H1 (cell line): Measurements from ENCODE around the gene LHFPL2. TPM values are rescaled to one million over a fixed set of nuclear protein-coding genes. Genes with fewer than 3 reads are reported as not detected.

Experiments used
- CHD1 ChIP-seq: IDR thresholded peaks from 2 replicates; pipeline ENCODE4 v1.6.1; 2012; ENCODE audit warnings: low read depth, low read length, improper control_type of control experiment
- EP300 ChIP-seq, 2 experiments: IDR thresholded peaks; 1 replicate in 1 of 2; 2 replicates in 1 of 2; pipeline ENCODE4 v1.6.1; 2011 to 2012; ENCODE audit warnings: low read depth in 2 of 2, low read length in 2 of 2, mild to moderate bottlenecking in 2 of 2, borderline replicate concordance in 1 of 2, inconsistent platforms in 1 of 2, moderate library complexity in 1 of 2
- polyA plus RNA-seq, 7 experiments: library from polyadenylated mRNA; depleted of rRNA in 3 of 7; stranded (reverse) in 5 of 7; unstranded in 2 of 7; fragments of >200 nt in 5 of 7; fragments of 200-250 nt in 2 of 7; gene quantifications; 1 replicate in 5 of 7; 2 replicates in 1 of 7; 4 replicates in 1 of 7; pipeline versions ENCODE4 v1.2.1 to v1.2.3, GENCODE V29; 2011 to 2013; ENCODE audit warnings: missing spikeins in 2 of 7, mixed read lengths in 2 of 7
- total RNA-seq: library from RNA; stranded (reverse); fragmentation: NEBNext Ultra II Directional; extraction: Animal tissue kit (Norgen Biotek cat#: 25700); gene quantifications from 2 replicates; pipeline ENCODE4 v1.2.1, GENCODE V29; 2021

LHFPL2 gene
- total and polyA plus RNA-seq, 2 of the 8 experiments (the other 6 are each of a cell fraction or from before 2014, with no cell fraction given) = 9.6 to 43.0 TPM

DNA sequence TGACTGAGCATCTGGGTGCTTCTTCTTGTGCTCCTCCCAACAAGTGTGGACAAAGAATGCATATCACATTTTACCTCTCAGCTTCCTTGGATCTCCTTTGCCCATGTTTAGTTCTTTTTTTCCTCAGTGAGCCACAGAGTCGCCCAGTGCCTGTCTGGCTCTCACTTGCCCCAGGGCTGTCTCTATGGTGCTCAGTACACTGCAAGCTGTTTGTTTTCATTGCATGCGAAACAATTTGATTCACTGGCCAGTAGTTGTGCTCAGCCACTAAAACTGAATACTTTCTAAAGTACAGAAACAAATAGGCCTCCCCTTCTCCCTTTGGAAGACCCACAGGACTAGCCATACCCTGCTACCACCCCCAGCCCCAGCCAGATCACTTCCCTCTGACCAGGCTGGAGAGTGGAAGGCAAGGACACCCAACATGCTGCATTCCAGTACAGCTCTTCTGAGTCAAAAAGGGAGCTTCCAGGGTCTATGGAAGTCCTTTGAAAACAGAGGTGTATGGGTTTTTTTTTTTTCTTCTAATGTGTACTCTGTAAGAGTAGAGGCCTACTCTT, 3.8 kb downstream of the LHFPL2 start (continued):
- TF ChIP-seq CHD1 (no peak), EP300 (IDR thresholded peaks at IDR 0.05; ENCODE audit: borderline replicate concordance in 1 of 2, low read depth in 2 of 2, low read length in 2 of 2) (no peak)
